GM19351 (cell line): ENCODE measurements around the gene INPP5A.
"Not testable (repeated sequence)": the region's sequence is repeated elsewhere in the genome, so short reads cannot be mapped to it uniquely, and the experiment has no call there.

ENCODE experiments used
- ATAC-seq: cut with Tn5 transposase; IDR thresholded peaks from one replicate; pipeline ENCODE4 v1.9.1; 2021; ENCODE audit warnings: mild to moderate bottlenecking, moderate library complexity; ENCODE audit not compliant: unreplicated experiment

The INPP5A gene

GRCh38 chr10:132806561-132807003 lies 269.0 kb downstream of the INPP5A start:
- ATAC-seq: no peak

GRCh38 chr10:132807621-132808049 lies 270.0 kb downstream of the INPP5A start:
- ATAC-seq: no peak

- ATAC-seq: no peak
Measured at GRCh38 chr10:132808383-132809231, 271.0 kb downstream of the INPP5A start.

GRCh38 chr10:132809232-132810140 lies 271.9 kb downstream of the INPP5A start:
- no peak for ATAC-seq

- no peak for ATAC-seq
Measured at GRCh38 chr10:132810141-132810806, 272.7 kb downstream of the INPP5A start.

GRCh38 chr10:132810807-132811700 lies 273.5 kb downstream of the INPP5A start:
- ATAC-seq: no peak

GRCh38 chr10:132811891-132812481 lies 274.4 kb downstream of the INPP5A start:
- ATAC-seq: no peak

- ATAC-seq: no peak
Measured at GRCh38 chr10:132812520-132812919, 274.9 kb downstream of the INPP5A start.

- no peak for ATAC-seq
Measured at GRCh38 chr10:132813001-132813401, 275.4 kb downstream of the INPP5A start.

- no peak for ATAC-seq
Measured at GRCh38 chr10:132813560-132814468, 276.2 kb downstream of the INPP5A start.

- ATAC-seq: no peak
Measured at GRCh38 chr10:132814469-132814856, 276.9 kb downstream of the INPP5A start.

GRCh38 chr10:132815168-132815857 lies 277.7 kb downstream of the INPP5A start:
- no peak for ATAC-seq

- no peak for ATAC-seq
Measured at GRCh38 chr10:132816718-132817117, 279.1 kb downstream of the INPP5A start.

- no peak for ATAC-seq
Measured at GRCh38 chr10:132817701-132818211, 280.2 kb downstream of the INPP5A start.

GRCh38 chr10:132820056-132820455 lies 282.5 kb downstream of the INPP5A start:
- ATAC-seq: no peak

- not testable (repeated sequence) for ATAC-seq
Measured at GRCh38 chr10:132825783-132826523, 288.4 kb downstream of the INPP5A start.
